Measurements from ENCODE around the gene KMO.

GRCh38 chr1:241630476-241630875 lies 98.3 kb downstream of the KMO start:
- no peak for TF ChIP-seq USF2 (IDR thresholded peaks at IDR 0.05; ENCODE audit: low read depth, low read length)
- TF ChIP-seq MAFK (IDR thresholded peaks at IDR 0.05; ENCODE audit: low read depth, low read length) = no peak

All from IMR-90 (cell line).